A549 (cell line): ENCODE results near the gene PTPN14.

Source experiments
- BHLHE40 ChIP-seq: IDR thresholded peaks from 2 replicates; pipeline ENCODE4 v1.6.1; 2012; ENCODE audit warnings: low read depth, low read length, inconsistent platforms
- EHMT2 ChIP-seq: fragments of 200-600 bp; sonication (generic); IDR thresholded peaks from 2 replicates; pipeline ENCODE4 v1.6.1; 2016; ENCODE audit warnings: antibody characterized with exemption, low read depth, mild to moderate bottlenecking, moderate library complexity
- KDM1A ChIP-seq: fragments of 200-600 bp; sonication (generic); IDR thresholded peaks from 2 replicates; pipeline ENCODE4 v1.6.1; 2016; ENCODE audit warnings: low read depth, mild to moderate bottlenecking
- MAFK ChIP-seq: fragments of 450-650 bp; IDR thresholded peaks from 2 replicates; pipeline ENCODE4 v1.6.1; 2014; ENCODE audit not compliant: partially characterized antibody
- POLR2A ChIP-seq: IDR thresholded peaks from 2 replicates; pipeline ENCODE4 v1.6.1; 2012; ENCODE audit warnings: mild to moderate bottlenecking, low read length
- RFX5 ChIP-seq: fragments of 450-650 bp; IDR thresholded peaks from 2 replicates; pipeline ENCODE4 v1.7.1; 2014; ENCODE audit warnings: antibody characterized with exemption, mild to moderate bottlenecking, moderate library complexity
- SMC3 ChIP-seq: fragments of >200 bp; sonication (Bioruptor Twin); formaldehyde crosslinking; IDR thresholded peaks from 3 replicates; pipeline ENCODE4 v1.6.1; 2018; ENCODE audit warnings: inconsistent platforms
- SREBF2 ChIP-seq: fragments of 450-650 bp; IDR thresholded peaks from 2 replicates; pipeline ENCODE4 v1.6.1; 2014; ENCODE audit warnings: mild to moderate bottlenecking, moderate library complexity
- TF ChIP-seq, protein P1 (sequence below): fragments of 150-350 bp; IDR thresholded peaks from 2 replicates; pipeline ENCODE4 v1.6.1; 2014; ENCODE audit warnings: low read depth, mild to moderate bottlenecking, low read length
- TF ChIP-seq, protein P2 (sequence below): fragments of >200 bp; sonication (Bioruptor Twin); formaldehyde crosslinking; IDR thresholded peaks from 3 replicates; pipeline ENCODE4 v1.5.1; 2016
- TF ChIP-seq, protein P3 (sequence below): fragments of 250-450 bp; sonication (Bioruptor Pico); IDR thresholded peaks from 2 replicates; pipeline ENCODE4 v1.5.0; 2020; ENCODE audit warnings: low read depth, mild to moderate bottlenecking, moderate library complexity

DNA sequence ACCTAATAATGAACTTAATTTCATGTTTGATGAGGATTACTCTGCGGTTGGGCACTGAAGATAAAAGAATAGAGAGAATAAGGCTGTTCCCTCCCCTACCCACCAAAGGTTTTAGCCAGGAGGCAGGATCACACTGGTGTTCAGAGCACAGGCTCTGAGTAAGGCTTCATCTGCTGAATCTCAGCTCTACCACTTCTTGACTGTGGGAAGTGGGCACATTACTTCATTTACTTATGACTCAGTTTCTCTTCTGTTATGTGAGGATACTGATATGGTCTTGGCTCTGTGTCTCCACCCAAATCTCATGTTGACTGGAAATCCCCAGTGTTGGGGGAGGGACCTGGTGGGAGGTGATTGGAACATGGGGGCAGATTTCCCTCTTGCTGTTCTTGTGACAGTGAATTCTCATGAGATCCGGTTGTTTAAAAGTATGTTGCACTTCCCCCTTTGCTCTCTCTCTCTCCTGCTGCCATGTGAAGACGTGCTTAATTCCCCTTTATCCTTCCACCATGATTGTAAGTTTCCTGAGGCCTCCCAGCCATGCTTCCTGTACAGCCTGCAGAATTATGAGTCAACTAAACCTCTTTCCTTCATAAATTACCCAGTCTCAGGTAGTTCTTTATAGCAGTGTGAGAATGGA lies 190.8 kb downstream of the PTPN14 start:
- TF ChIP-seq, protein P1, sequence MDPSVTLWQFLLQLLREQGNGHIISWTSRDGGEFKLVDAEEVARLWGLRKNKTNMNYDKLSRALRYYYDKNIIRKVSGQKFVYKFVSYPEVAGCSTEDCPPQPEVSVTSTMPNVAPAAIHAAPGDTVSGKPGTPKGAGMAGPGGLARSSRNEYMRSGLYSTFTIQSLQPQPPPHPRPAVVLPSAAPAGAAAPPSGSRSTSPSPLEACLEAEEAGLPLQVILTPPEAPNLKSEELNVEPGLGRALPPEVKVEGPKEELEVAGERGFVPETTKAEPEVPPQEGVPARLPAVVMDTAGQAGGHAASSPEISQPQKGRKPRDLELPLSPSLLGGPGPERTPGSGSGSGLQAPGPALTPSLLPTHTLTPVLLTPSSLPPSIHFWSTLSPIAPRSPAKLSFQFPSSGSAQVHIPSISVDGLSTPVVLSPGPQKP: no peak
- TF ChIP-seq SMC3: no peak
- TF ChIP-seq BHLHE40: no peak
- TF ChIP-seq POLR2A: no peak
- no peak for TF ChIP-seq MAFK
- TF ChIP-seq, protein P2, sequence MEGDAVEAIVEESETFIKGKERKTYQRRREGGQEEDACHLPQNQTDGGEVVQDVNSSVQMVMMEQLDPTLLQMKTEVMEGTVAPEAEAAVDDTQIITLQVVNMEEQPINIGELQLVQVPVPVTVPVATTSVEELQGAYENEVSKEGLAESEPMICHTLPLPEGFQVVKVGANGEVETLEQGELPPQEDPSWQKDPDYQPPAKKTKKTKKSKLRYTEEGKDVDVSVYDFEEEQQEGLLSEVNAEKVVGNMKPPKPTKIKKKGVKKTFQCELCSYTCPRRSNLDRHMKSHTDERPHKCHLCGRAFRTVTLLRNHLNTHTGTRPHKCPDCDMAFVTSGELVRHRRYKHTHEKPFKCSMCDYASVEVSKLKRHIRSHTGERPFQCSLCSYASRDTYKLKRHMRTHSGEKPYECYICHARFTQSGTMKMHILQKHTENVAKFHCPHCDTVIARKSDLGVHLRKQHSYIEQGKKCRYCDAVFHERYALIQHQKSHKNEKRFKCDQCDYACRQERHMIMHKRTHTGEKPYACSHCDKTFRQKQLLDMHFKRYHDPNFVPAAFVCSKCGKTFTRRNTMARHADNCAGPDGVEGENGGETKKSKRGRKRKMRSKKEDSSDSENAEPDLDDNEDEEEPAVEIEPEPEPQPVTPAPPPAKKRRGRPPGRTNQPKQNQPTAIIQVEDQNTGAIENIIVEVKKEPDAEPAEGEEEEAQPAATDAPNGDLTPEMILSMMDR: no peak
- no peak for TF ChIP-seq EHMT2
- no peak for TF ChIP-seq KDM1A
- TF ChIP-seq, protein P3, sequence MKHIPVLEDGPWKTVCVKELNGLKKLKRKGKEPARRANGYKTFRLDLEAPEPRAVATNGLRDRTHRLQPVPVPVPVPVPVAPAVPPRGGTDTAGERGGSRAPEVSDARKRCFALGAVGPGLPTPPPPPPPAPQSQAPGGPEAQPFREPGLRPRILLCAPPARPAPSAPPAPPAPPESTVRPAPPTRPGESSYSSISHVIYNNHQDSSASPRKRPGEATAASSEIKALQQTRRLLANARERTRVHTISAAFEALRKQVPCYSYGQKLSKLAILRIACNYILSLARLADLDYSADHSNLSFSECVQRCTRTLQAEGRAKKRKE (CRISPR knock-in tag): no peak
- no peak for TF ChIP-seq RFX5
- no peak for TF ChIP-seq SREBF2
